ENCODE data around the gene CYYR1.

CYYR1 gene

GRCh38 chr21:26550326-26550725 is 22.8 kb downstream of the CYYR1 start:
- Histone ChIP-seq H3K27ac (ENCODE audit: extremely low read depth, low read depth, low read length) (no peak overlapping the region), H3K9me3 (ENCODE audit: control insufficient read depth, insufficient read depth, low read depth, low read length) (no peaks in the 10 kb centered on the region), H3K4me3 (ENCODE audit: low read depth, low read length) (no peak overlapping the region), H3K4me1 (ENCODE audit: control insufficient read depth, insufficient read depth, low read length) (no peaks in the 10 kb centered on the region), H3K36me3 (ENCODE audit: control insufficient read depth in 2 of 2, insufficient read depth in 1 of 2, low read length in 2 of 2) (no peaks in the 10 kb centered on the region)
- TF ChIP-seq MZF1 (tag by site-specific recombination; IDR thresholded peaks at IDR 0.05; ENCODE audit: borderline replicate concordance) (no peak), PRDM1 (tag by site-specific recombination; IDR thresholded peaks at IDR 0.05) (peak; percentile 44), MYNN (tag by site-specific recombination; IDR thresholded peaks at IDR 0.05; ENCODE audit: borderline replicate concordance) (no peak), ZNF366 (tag by site-specific recombination; conservative IDR thresholded peaks at IDR 0.05) (no peak), REST (tag by site-specific recombination; IDR thresholded peaks at IDR 0.05) (no peak), SCRT2 (tag by site-specific recombination; IDR thresholded peaks at IDR 0.05) (no peak), TRIM28 (IDR thresholded peaks at IDR 0.05; ENCODE audit: borderline replicate concordance, low read length) (0 out of 2 replicates have a peak, but pooled peaks have one; percentile 55)
- ChIA-PET CTCF (interaction anchor here (0.6 kb wide), 1 partner anchor 114 kb away, joined by 4 read pairs; no protein-coding TSS in a partner anchor), POLR2A (no interaction called here)

GRCh38 chr21:26546446-26547097 is 26.5 kb downstream of the CYYR1 start:
- CTCF ChIA-PET: no interaction called here
- POLR2A ChIA-PET: no interaction called here
- H3K4me1 ChIP-seq (ENCODE audit: control insufficient read depth, insufficient read depth, low read length): no peaks in the 10 kb centered on the region
- H3K36me3 ChIP-seq (ENCODE audit: control insufficient read depth in 2 of 2, insufficient read depth in 1 of 2, low read length in 2 of 2): no peaks in the 10 kb centered on the region
- H3K9me3 ChIP-seq (ENCODE audit: control insufficient read depth, insufficient read depth, low read depth, low read length): no peaks in the 10 kb centered on the region
- TF ChIP-seq ZNF16 (tag by site-specific recombination; IDR thresholded peaks at IDR 0.05; ENCODE audit: low read depth): no peak
- no peak for TF ChIP-seq ZXDB (tag by site-specific recombination; IDR thresholded peaks at IDR 0.05)
- no peak for TF ChIP-seq ZNF157 (tag by site-specific recombination; IDR thresholded peaks at IDR 0.05)
- TF ChIP-seq ZBTB10 (tag by site-specific recombination; IDR thresholded peaks at IDR 0.05): no peak
- no peak for TF ChIP-seq ZBTB1 (tag by site-specific recombination; IDR thresholded peaks at IDR 0.05)
- TF ChIP-seq REPIN1 (tag by site-specific recombination; IDR thresholded peaks at IDR 0.05; ENCODE audit: low read depth): no peak
- TF ChIP-seq HIC1 (tag by site-specific recombination; IDR thresholded peaks at IDR 0.05): no peak
- no peak for TF ChIP-seq ZNF18 (tag by site-specific recombination; IDR thresholded peaks at IDR 0.05)
- no peak for TF ChIP-seq ZNF350 (tag by site-specific recombination; IDR thresholded peaks at IDR 0.05)
- no peak for TF ChIP-seq ZNF175 (tag by site-specific recombination; IDR thresholded peaks at IDR 0.05)
- TF ChIP-seq BCL6B (tag by site-specific recombination; IDR thresholded peaks at IDR 0.05): no peak
- H3K27ac ChIP-seq (ENCODE audit: extremely low read depth, low read depth, low read length): no peak overlapping the region
- no peak overlapping the region for H3K4me3 ChIP-seq (ENCODE audit: low read depth, low read length)
